Measurements from ENCODE around the gene GNPTAB. TPM values are rescaled to one million over a fixed set of nuclear protein-coding genes. Genes with fewer than 3 reads are reported as not detected.
A peak's percentile ranks its signal among the peaks of the same experiment; 100 is the strongest.

Gene GNPTAB
- total and polyA plus RNA-seq, 2 of the 8 experiments (the other 6 are each of a cell fraction or from before 2014, with no cell fraction given), result 21.5 to 51.3 TPM

- H4K8ac ChIP-seq (ENCODE audit: extremely low read depth, insufficient read depth, low read length), result no peak overlapping the region
- H3K18ac ChIP-seq (ENCODE audit: extremely low read depth, low read length), result no peak overlapping the region
- H3K23me2 ChIP-seq (ENCODE audit: low read depth, low read length), result no peaks in the 10 kb centered on the region
- H3K9me3 ChIP-seq (ENCODE audit: insufficient read depth in 2 of 2, low read depth in 1 of 2, low read length in 1 of 2), result no peaks in the 10 kb centered on the region
- DNase-seq (ENCODE audit: low read depth in 1 of 2, low spot score in 2 of 2), result no peak
- H3K4ac ChIP-seq (replicated peaks; ENCODE audit: insufficient read length, low read depth, low read length), result no peak overlapping the region
- no peak overlapping the region for H3K56ac ChIP-seq (replicated peaks; ENCODE audit: insufficient read length, low read depth, low read length)
- H2AK5ac ChIP-seq (ENCODE audit: low read depth, low read length), result no peak overlapping the region
- WGBS, 2 experiments (ENCODE audit: extremely low coverage in 1 of 2, insufficient coverage in 1 of 2, insufficient read length in 1 of 2, insufficient replicate concordance in 2 of 2, low coverage in 1 of 2, low lambda C conversion rate in 2 of 2, missing lambda C conversion rate in 1 of 2), result 86% methylated on average over 3 of the region's 3 CpGs; no CpG with 5 or more reads in 1 of the 2 experiments
- CTCF ChIA-PET (ENCODE audit: partially characterized antibody), result interaction anchor here (0.6 to 1.4 kb wide), 3 partner anchors 19 to 252 kb away, joined by 4 read pairs; no protein-coding TSS in a partner anchor
- H3K9ac ChIP-seq (replicated peaks in 1 of 4; ENCODE audit: extremely low read depth in 1 of 4, low read depth in 3 of 4, low read length in 3 of 4), result no peak overlapping the region
- H2BK15ac ChIP-seq (ENCODE audit: low read length), result no peak overlapping the region
- H3K79me1 ChIP-seq (ENCODE audit: low read depth, low read length), result no peaks in the 10 kb centered on the region
- H4K91ac ChIP-seq (replicated peaks; ENCODE audit: insufficient read length, low read length), result no peak overlapping the region
- no peak overlapping the region for H4K5ac ChIP-seq (ENCODE audit: insufficient read length, low read depth, low read length)
- no peaks in the 10 kb centered on the region; a peak in 1 of 8 replicates for H3K36me3 ChIP-seq (ENCODE audit: control insufficient read depth in 2 of 4, insufficient read depth in 4 of 4, low read length in 3 of 4)
- H3K79me2 ChIP-seq (ENCODE audit: control insufficient read depth in 1 of 2, insufficient read depth in 2 of 2, low read length in 2 of 2), result peaks cover 0 to 15% of the 10 kb centered on the region in 2 experiments; a peak in 1 of 4 replicates
- TF ChIP-seq CTCF (IDR thresholded peaks at IDR 0.05; ENCODE audit: control extremely low read depth in 1 of 3, insufficient read depth in 1 of 3, low read depth in 1 of 3, low read length in 3 of 3) (peak in 1 of 3 experiments; percentile 12; a peak in 1 of 4 replicates), SP2 (IDR thresholded peaks at IDR 0.05; ENCODE audit: low read length) (no peak)
- H2BK20ac ChIP-seq (ENCODE audit: low read length), result no peak overlapping the region
- H2BK12ac ChIP-seq (ENCODE audit: low read depth, low read length), result no peak overlapping the region
- H3K23ac ChIP-seq (ENCODE audit: insufficient read length), result no peak overlapping the region
- H3K27ac ChIP-seq (ENCODE audit: low read depth, low read length), result no peak overlapping the region
- POLR2A ChIA-PET (ENCODE audit: partially characterized antibody), result no interaction called here
- no peak overlapping the region for H2BK120ac ChIP-seq (replicated peaks; ENCODE audit: low read depth, low read length)
- no peak overlapping the region for H2AFZ ChIP-seq (ENCODE audit: low read length)
- H3K4me1 ChIP-seq (replicated peaks in 1 of 4; ENCODE audit: control insufficient read depth in 3 of 4, insufficient read depth in 4 of 4, low read length in 3 of 4), result peaks cover 0 to 2% (median 1%) of the 10 kb centered on the region in 4 experiments; a peak in 3 of 7 replicates
- H3K4me2 ChIP-seq (ENCODE audit: insufficient read depth in 1 of 2, low read depth in 2 of 2, low read length in 2 of 2), result no peak overlapping the region
- no peak overlapping the region for H2BK5ac ChIP-seq (ENCODE audit: low read depth, low read length)
- H3K27me3 ChIP-seq (replicated peaks in 1 of 4; ENCODE audit: control insufficient read depth in 3 of 4, extremely low read depth in 1 of 4, insufficient read depth in 3 of 4, low read length in 3 of 4), result peaks cover 0 to 1% (median 0%) of the 10 kb centered on the region in 4 experiments; a peak in 1 of 7 replicates
- H3K4me3 ChIP-seq (ENCODE audit: extremely low read depth in 1 of 4, insufficient read depth in 2 of 4, low read depth in 3 of 4, low read length in 4 of 4), result no peak overlapping the region
- FAIRE-seq, result no peak
- no peaks in the 10 kb centered on the region for H4K20me1 ChIP-seq (replicated peaks in 1 of 2; ENCODE audit: control insufficient read depth in 1 of 2, insufficient read depth in 2 of 2, low read length in 2 of 2)
- H3K14ac ChIP-seq (ENCODE audit: insufficient read length), result no peak overlapping the region
Measured at GRCh38 chr12:101703487-101703886, 127.3 kb downstream of the GNPTAB start.
